Upper lobe of right lung (tissue), 1 donor: ENCODE data around the gene GPR158. TPM values are rescaled to one million over a fixed set of nuclear protein-coding genes. Genes with fewer than 3 reads are reported as not detected.
A peak's percentile ranks its signal among the peaks of the same experiment; 100 is the strongest.

ENCODE experiments used
- ATAC-seq: fragments of 200-7000 bp; cut with Tn5 transposase; one replicate; pipeline ENCODE4 v1.9.1; 2020; ENCODE audit warnings: mild to moderate bottlenecking, moderate library complexity
- DNase-seq: peaks from one replicate; pipeline ENCODE4 v3.0.0-alpha.2; 2020
- H3K27ac ChIP-seq: fragments of 200-600 bp; one replicate; pipeline ENCODE4 v1.8.0; 2022
- H3K27me3 ChIP-seq: fragments of 200-600 bp; one replicate; pipeline ENCODE4 v1.8.0; 2022; ENCODE audit warnings: mild to moderate bottlenecking
- H3K36me3 ChIP-seq: fragments of 200-600 bp; one replicate; pipeline ENCODE4 v1.8.0; 2022
- H3K4me1 ChIP-seq: fragments of 200-600 bp; one replicate; pipeline ENCODE4 v1.8.0; 2022
- H3K4me3 ChIP-seq: fragments of 200-600 bp; one replicate; pipeline ENCODE4 v1.8.0; 2022; ENCODE audit warnings: mild to moderate bottlenecking
- H3K9me3 ChIP-seq: fragments of 200-600 bp; one replicate; pipeline ENCODE4 v1.8.0; 2022
- intact Hi-C: fragments of 100-400 bp; cut with DNase I; formaldehyde crosslinking; loops from one replicate; pipeline ENCODE4 v1.11.0; 2022
- total RNA-seq: library from RNA; stranded (reverse); fragmentation: NEBNext Ultra II Directional; extraction: Animal tissue kit (Norgen Biotek cat#: 25700); gene quantifications from one replicate; pipeline ENCODE4 v1.2.1, GENCODE V29; 2021
- TF ChIP-seq, protein P1 (sequence below): fragments of 200-600 bp; IDR thresholded peaks from one replicate; pipeline ENCODE4 v1.8.0; 2022; ENCODE audit warnings: antibody characterized with exemption
- donor health status: DM: no; HTN: yes; CAD: no; lungs with severe emphysema.

Gene GPR158
- total RNA-seq, 1 donor from 2014 or later, result not detected

DNA sequence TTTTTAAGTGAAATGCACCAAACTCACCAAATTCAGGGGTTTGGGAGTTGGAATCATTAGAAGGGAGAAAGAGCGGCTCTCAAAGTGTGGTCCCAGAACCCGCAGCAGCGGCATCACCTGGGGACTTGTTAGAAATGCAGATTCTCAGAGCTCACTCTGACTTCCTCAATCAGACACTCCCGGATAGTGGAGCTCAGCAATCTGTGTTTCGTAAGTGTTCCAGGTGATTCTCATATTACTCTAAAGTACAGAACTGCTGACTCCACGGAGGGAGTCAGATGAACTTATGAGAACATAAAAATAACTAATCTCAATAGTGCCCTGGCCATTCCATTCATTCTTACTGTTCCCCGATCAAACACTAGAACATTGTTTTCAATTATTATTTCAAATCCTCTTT lies 400.5 kb downstream of the GPR158 start:
- Histone ChIP-seq H3K4me1 (no peaks in the 10 kb centered on the region), H3K4me3 (no peak overlapping the region), H3K27me3 (no peaks in the 10 kb centered on the region), H3K9me3 (no peaks in the 10 kb centered on the region), H3K36me3 (no peaks in the 10 kb centered on the region), H3K27ac (no peak overlapping the region)
- intact Hi-C loops, result no loop called here
- TF ChIP-seq, protein P1, sequence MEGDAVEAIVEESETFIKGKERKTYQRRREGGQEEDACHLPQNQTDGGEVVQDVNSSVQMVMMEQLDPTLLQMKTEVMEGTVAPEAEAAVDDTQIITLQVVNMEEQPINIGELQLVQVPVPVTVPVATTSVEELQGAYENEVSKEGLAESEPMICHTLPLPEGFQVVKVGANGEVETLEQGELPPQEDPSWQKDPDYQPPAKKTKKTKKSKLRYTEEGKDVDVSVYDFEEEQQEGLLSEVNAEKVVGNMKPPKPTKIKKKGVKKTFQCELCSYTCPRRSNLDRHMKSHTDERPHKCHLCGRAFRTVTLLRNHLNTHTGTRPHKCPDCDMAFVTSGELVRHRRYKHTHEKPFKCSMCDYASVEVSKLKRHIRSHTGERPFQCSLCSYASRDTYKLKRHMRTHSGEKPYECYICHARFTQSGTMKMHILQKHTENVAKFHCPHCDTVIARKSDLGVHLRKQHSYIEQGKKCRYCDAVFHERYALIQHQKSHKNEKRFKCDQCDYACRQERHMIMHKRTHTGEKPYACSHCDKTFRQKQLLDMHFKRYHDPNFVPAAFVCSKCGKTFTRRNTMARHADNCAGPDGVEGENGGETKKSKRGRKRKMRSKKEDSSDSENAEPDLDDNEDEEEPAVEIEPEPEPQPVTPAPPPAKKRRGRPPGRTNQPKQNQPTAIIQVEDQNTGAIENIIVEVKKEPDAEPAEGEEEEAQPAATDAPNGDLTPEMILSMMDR, result no peak
- ATAC-seq (peak; percentile 66), DNase-seq (no peak)

DNA sequence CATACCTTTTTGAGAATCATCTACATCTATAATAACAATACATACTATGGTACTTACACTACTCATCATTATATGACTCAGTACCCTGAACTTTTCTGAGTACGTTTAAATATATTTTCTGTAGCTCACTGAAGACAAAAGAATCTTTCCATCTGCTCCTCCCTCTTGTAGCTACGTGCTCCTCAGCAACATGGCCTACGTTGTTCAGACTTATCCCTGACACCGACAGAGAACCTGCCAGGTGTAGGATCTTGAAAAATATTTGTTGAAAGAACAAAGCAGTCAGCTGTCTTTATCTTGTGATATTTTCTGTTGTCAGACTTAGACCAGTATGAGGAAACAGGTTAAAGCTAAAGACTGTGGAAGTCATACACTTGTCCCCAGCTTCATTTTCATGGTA lies 403.3 kb downstream of the GPR158 start:
- H3K4me1 ChIP-seq, result no peaks in the 10 kb centered on the region
- H3K4me3 ChIP-seq, result no peak overlapping the region
- no peak for DNase-seq
- no peak overlapping the region for H3K27ac ChIP-seq
- intact Hi-C loops, result no loop called here
- no peak for ATAC-seq
- H3K9me3 ChIP-seq, result no peaks in the 10 kb centered on the region
- no peaks in the 10 kb centered on the region for H3K36me3 ChIP-seq
- TF ChIP-seq, protein P1, result no peak
- H3K27me3 ChIP-seq, result no peaks in the 10 kb centered on the region

DNA sequence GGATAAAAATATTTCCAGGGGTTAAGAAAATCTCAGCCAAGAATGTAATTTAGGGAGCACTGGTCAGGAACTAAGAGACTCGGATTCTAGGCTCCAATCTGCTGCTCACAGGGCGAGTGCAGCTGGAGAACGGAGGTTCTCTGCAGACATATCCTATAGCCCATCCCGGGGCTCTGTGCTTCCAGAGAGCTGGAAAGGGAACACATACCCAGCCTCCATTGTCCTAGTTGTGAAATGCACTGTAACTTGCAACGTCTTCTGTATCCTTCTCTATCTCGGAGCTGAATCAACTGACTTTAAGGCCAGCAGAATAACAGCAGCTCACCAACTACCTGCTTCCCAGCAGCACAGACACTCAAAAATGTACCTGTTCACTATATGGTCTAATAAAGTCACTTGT lies 408.2 kb downstream of the GPR158 start:
- ATAC-seq (no peak), DNase-seq (no peak)
- no peak overlapping the region for H3K4me3 ChIP-seq
- intact Hi-C loops, result no loop called here
- H3K27me3 ChIP-seq, result no peaks in the 10 kb centered on the region
- TF ChIP-seq, protein P1, result no peak
- no peaks in the 10 kb centered on the region for H3K36me3 ChIP-seq
- H3K4me1 ChIP-seq, result no peaks in the 10 kb centered on the region
- H3K27ac ChIP-seq, result no peak overlapping the region
- no peaks in the 10 kb centered on the region for H3K9me3 ChIP-seq

DNA sequence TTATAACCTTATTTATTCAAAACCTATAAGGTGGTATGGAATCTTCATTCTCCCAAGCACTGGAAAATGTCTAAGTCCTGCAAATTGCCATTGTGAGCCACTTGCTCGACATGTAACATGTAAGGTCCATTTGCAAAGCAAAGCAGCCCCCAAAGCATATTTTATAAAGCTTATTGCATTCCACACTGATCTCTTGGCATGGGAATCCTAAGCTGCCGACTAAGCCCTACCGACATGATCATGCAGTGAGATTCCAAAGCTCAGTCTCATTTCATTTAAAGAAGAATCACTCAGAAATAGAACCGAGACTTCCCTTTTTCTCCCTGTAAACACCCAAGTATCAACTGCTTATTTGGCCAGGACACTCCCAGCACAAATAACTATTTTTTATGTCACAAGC lies 425.9 kb downstream of the GPR158 start:
- Histone ChIP-seq H3K27ac (no peak overlapping the region), H3K36me3 (no peaks in the 10 kb centered on the region), H3K4me1 (no peaks in the 10 kb centered on the region), H3K4me3 (no peak overlapping the region), H3K27me3 (no peaks in the 10 kb centered on the region), H3K9me3 (no peaks in the 10 kb centered on the region)
- TF ChIP-seq, protein P1, result no peak
- intact Hi-C loops, result no loop called here
- ATAC-seq, result no peak
- DNase-seq, result no peak

DNA sequence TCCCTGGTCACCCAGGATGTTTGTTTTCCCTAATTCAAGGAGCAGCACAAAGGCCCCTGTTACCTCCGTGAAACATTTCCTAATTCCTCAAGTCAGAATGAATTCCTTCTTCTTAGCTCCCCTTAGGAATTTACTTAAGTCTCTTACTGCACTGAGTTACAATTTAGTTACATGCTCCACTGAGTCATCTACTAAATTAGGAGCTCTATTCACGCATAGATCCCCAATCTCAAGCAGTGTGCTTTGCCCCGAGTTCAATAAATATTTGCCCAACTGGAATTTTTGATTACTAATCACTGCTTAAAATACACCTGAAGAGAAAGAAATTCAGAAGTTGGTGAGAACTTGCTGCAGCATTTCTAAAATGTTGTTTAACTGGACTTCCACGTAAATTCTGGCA lies 429.8 kb downstream of the GPR158 start:
- no peaks in the 10 kb centered on the region for H3K36me3 ChIP-seq
- DNase-seq (no peak), ATAC-seq (no peak)
- H3K27ac ChIP-seq, result no peak overlapping the region
- H3K9me3 ChIP-seq, result no peaks in the 10 kb centered on the region
- no peaks in the 10 kb centered on the region for H3K4me1 ChIP-seq
- no peak overlapping the region for H3K4me3 ChIP-seq
- H3K27me3 ChIP-seq, result no peaks in the 10 kb centered on the region
- intact Hi-C loops, result no loop called here
- TF ChIP-seq, protein P1, result no peak

DNA sequence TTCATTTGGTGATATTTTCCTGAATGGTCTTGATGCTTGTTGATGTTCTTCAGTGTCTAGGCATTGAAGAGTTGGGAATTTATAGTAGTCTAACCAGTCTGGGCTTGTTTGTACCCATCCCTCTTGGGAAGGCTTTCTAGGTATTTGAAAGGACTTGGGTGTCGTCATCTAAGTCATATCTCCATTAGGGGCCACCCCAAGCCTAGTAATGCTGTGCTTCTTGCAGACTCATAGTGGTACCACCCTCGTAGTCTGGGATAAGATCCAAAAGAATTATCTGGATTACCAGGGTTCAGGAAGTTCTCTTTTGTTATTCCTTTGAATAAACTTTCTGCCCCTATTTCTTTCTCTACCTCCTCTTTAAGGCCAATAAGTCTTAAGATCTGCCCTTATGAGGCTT lies 439.9 kb downstream of the GPR158 start:
- Histone ChIP-seq H3K4me3 (no peak overlapping the region), H3K27me3 (no peaks in the 10 kb centered on the region), H3K27ac (no peak overlapping the region), H3K9me3 (no peaks in the 10 kb centered on the region), H3K36me3 (no peaks in the 10 kb centered on the region), H3K4me1 (no peaks in the 10 kb centered on the region)
- intact Hi-C loops, result no loop called here
- ATAC-seq (no peak), DNase-seq (no peak)
- TF ChIP-seq, protein P1, result no peak
